CD4-positive, alpha-beta T cell (primary cell): ENCODE results near the gene SLIT1. TPM values are rescaled to one million over a fixed set of nuclear protein-coding genes. Genes with fewer than 3 reads are reported as not detected.

ENCODE experiments used
- ATAC-seq: fragments of 200-7000 bp; cut with Tn5 transposase; one replicate; pipeline ENCODE4 v1.10.0; 2022; ENCODE audit warnings: mild to moderate bottlenecking; ENCODE audit not compliant: poor library complexity
- CTCF ChIA-PET: fragments of 350-600 bp; sonication (Branson Sonifier 250); formaldehyde crosslinking; loops from one replicate; lab custom pipeline; 2021; ENCODE audit warnings: antibody characterized with exemption, inconsistent platforms; lab: Charles Lee
- POLR2A ChIA-PET: fragments of 350-600 bp; sonication (Branson Sonifier 250); formaldehyde crosslinking; loops from one replicate; lab custom pipeline; 2021; ENCODE audit warnings: antibody characterized with exemption, inconsistent platforms; lab: Charles Lee
- DNase-seq, 14 experiments: peaks; one replicate each; pipeline ENCODE4 v3.0.0-alpha.2; 2013 to 2020; ENCODE audit warnings: mixed read lengths in 2 of 14
- H3K27ac ChIP-seq, 2 donors: one replicate each; pipeline versions ENCODE4 v1.5.1 to v1.7.0; 2013; ENCODE audit warnings: low read length in 2 of 2, low read depth in 1 of 2, mild to moderate bottlenecking in 1 of 2
- H3K27me3 ChIP-seq, 2 experiments: 1 replicate in 1 of 2; 2 replicates in 1 of 2; pipeline versions ENCODE4 v1.6.1 to v1.7.0; 2013; ENCODE audit warnings: low read length in 2 of 2, control low read depth in 1 of 2, mild to moderate bottlenecking in 1 of 2, moderate library complexity in 1 of 2; ENCODE audit not compliant: insufficient read depth in 2 of 2, control insufficient read depth in 1 of 2
- H3K36me3 ChIP-seq: one replicate; pipeline ENCODE4 v1.6.1; 2013; ENCODE audit warnings: low read length, control low read depth; ENCODE audit not compliant: insufficient read depth
- H3K4me1 ChIP-seq: one replicate; pipeline ENCODE4 v1.6.1; 2013; ENCODE audit warnings: low read length, control low read depth; ENCODE audit not compliant: insufficient read depth
- H3K4me3 ChIP-seq: one replicate; pipeline ENCODE4 v1.5.1; 2013; ENCODE audit warnings: mild to moderate bottlenecking, low read length, moderate library complexity
- H3K9me3 ChIP-seq, 2 experiments: 1 replicate in 1 of 2; 2 replicates in 1 of 2; pipeline versions ENCODE4 v1.6.1 to v1.7.0; 2013; ENCODE audit warnings: low read length in 2 of 2, mild to moderate bottlenecking in 2 of 2, control low read depth in 1 of 2, moderate library complexity in 1 of 2; ENCODE audit not compliant: control insufficient read depth in 1 of 2, insufficient read depth in 1 of 2
- H3K27ac Mint-ChIP-seq: one replicate; pipeline ENCODE4 v1.8.0; 2020; ENCODE audit warnings: mixed read lengths
- H3K27me3 Mint-ChIP-seq: one replicate; pipeline ENCODE4 v1.8.0; 2021; ENCODE audit warnings: mixed read lengths
- H3K36me3 Mint-ChIP-seq: one replicate; pipeline ENCODE4 v1.8.0; 2021; ENCODE audit warnings: low read depth, mixed read lengths
- H3K4me1 Mint-ChIP-seq: one replicate; pipeline ENCODE4 v1.8.0; 2021; ENCODE audit warnings: low read depth, mixed read lengths
- H3K4me3 Mint-ChIP-seq: one replicate; pipeline ENCODE4 v1.8.0; 2020; ENCODE audit warnings: mild to moderate bottlenecking, mixed read lengths
- H3K9me3 Mint-ChIP-seq: one replicate; pipeline ENCODE4 v1.8.0; 2020; ENCODE audit warnings: mixed read lengths
- intact Hi-C, 2 experiments: fragments of 100-400 bp; cut with DNase I in 1 of 2; cut with micrococcal nuclease in 1 of 2; formaldehyde crosslinking; loops; one replicate each; pipeline versions ENCODE4 v1.15.1 to v1.9.0; 2023 to 2025; cut with DNase I, micrococcal nuclease
- total RNA-seq, 174 experiments: library from RNA in 2 of 174; stranded (reverse) in 2 of 174; gene quantifications; one replicate each; pipeline ENCODE4 v1.2.3 and lab custom pipeline; 2021 to 2026
- TF ChIP-seq, protein P1 (sequence below): fragments of 200-600 bp; IDR thresholded peaks from one replicate; pipeline ENCODE4 v1.8.0; 2022; ENCODE audit warnings: antibody characterized with exemption, mild to moderate bottlenecking

Gene SLIT1
- total RNA-seq, 2 experiments from 2014 or later, result 0.30 to 0.39 TPM

DNA sequence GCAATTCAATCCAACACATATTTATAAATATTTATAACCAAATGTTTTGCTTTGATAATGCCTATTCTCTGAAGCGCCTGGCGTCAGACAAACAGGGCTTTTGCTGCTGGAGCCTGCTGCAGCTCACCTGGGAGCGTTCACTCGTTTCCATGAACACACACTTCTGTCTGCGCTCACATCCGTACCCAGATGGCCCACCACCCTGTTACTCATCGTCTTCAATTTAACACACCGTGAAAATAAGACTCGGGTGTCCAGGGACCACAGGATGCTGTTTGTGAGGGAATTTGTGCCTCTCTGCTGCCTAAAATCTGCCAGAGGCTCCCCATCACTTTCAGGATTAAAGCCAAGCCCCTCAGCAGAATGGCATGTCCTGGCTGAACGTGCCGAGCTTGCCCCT, 74.1 kb downstream of the SLIT1 start:
- Histone ChIP-seq H3K9me3 (no peaks in the 10 kb centered on the region), H3K4me1 (no peaks in the 10 kb centered on the region), H3K36me3 (no peaks in the 10 kb centered on the region), H3K4me3 (no peak overlapping the region), H3K27ac (no peak overlapping the region), H3K27me3 (no peaks in the 10 kb centered on the region)
- no peak for DNase-seq
- H3K4me3 Mint-ChIP-seq, result no peak overlapping the region
- ChIA-PET CTCF (no interaction called here), POLR2A (no interaction called here)
- TF ChIP-seq, protein P1, sequence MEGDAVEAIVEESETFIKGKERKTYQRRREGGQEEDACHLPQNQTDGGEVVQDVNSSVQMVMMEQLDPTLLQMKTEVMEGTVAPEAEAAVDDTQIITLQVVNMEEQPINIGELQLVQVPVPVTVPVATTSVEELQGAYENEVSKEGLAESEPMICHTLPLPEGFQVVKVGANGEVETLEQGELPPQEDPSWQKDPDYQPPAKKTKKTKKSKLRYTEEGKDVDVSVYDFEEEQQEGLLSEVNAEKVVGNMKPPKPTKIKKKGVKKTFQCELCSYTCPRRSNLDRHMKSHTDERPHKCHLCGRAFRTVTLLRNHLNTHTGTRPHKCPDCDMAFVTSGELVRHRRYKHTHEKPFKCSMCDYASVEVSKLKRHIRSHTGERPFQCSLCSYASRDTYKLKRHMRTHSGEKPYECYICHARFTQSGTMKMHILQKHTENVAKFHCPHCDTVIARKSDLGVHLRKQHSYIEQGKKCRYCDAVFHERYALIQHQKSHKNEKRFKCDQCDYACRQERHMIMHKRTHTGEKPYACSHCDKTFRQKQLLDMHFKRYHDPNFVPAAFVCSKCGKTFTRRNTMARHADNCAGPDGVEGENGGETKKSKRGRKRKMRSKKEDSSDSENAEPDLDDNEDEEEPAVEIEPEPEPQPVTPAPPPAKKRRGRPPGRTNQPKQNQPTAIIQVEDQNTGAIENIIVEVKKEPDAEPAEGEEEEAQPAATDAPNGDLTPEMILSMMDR, result no peak
- intact Hi-C loops, result no loop called here
- no peaks in the 10 kb centered on the region for H3K9me3 Mint-ChIP-seq
- no peaks in the 10 kb centered on the region for H3K27me3 Mint-ChIP-seq
- H3K4me1 Mint-ChIP-seq, result no peaks in the 10 kb centered on the region
- no peak overlapping the region for H3K27ac Mint-ChIP-seq
- no peak for ATAC-seq
- H3K36me3 Mint-ChIP-seq, result no peaks in the 10 kb centered on the region

DNA sequence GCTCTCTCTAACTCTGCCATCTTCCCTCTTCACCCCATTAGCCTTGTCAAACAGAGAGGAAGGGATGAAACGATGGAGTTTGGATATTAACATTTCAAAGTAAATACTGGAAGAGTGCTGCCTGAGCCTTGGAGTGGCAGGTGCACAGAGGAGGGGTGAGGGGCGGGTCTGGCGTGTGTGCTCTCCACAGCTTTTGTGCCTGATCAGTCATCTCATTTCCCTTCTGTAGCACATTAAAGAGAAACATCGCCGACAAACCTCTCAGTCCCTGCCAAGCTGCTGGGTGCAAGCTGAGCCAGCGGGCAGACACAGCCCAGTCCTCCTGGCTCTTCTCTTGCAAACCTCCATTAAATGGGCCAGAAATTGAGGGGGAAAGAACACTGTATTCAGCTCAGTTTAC, 76.2 kb downstream of the SLIT1 start:
- Mint-ChIP-seq H3K36me3 (no peaks in the 10 kb centered on the region), H3K4me1 (no peaks in the 10 kb centered on the region), H3K9me3 (no peaks in the 10 kb centered on the region), H3K27ac (no peak overlapping the region), H3K4me3 (no peak overlapping the region), H3K27me3 (no peaks in the 10 kb centered on the region)
- Histone ChIP-seq H3K27me3 (no peaks in the 10 kb centered on the region), H3K27ac (no peak overlapping the region), H3K36me3 (no peaks in the 10 kb centered on the region), H3K9me3 (no peaks in the 10 kb centered on the region), H3K4me3 (no peak overlapping the region), H3K4me1 (no peaks in the 10 kb centered on the region)
- intact Hi-C loops, result no loop called here
- DNase-seq (no peak), ATAC-seq (no peak)
- ChIA-PET POLR2A (no interaction called here), CTCF (interaction anchor here (0.7 to 1.2 kb wide), 2 partner anchors 37 to 936 kb away, joined by 3 read pairs; no protein-coding TSS in a partner anchor)
- TF ChIP-seq, protein P1, result no peak

- no peaks in the 10 kb centered on the region for H3K36me3 ChIP-seq
- Mint-ChIP-seq H3K4me1 (no peaks in the 10 kb centered on the region), H3K27ac (no peak overlapping the region), H3K4me3 (no peak overlapping the region), H3K27me3 (no peaks in the 10 kb centered on the region), H3K36me3 (no peaks in the 10 kb centered on the region), H3K9me3 (no peaks in the 10 kb centered on the region)
- intact Hi-C loops, result no loop called here
- H3K4me1 ChIP-seq, result no peaks in the 10 kb centered on the region
- no peaks in the 10 kb centered on the region for H3K9me3 ChIP-seq
- ATAC-seq (no peak), DNase-seq (no peak)
- ChIA-PET POLR2A (no interaction called here), CTCF (no interaction called here)
- H3K27me3 ChIP-seq, result no peaks in the 10 kb centered on the region
- no peak overlapping the region for H3K27ac ChIP-seq
- H3K4me3 ChIP-seq, result no peak overlapping the region
- TF ChIP-seq, protein P1, result no peak
These were observed 78.2 kb downstream of the SLIT1 start for GRCh38 chr10:97107551-97107950.
